SK-N-SH treated with all-trans-retinoic acid at 6 μM for 48 hours (cell line): Measurements from ENCODE around the gene BAIAP2L1.

ENCODE experiments used
- ATAC-seq: fragments of 200-7000 bp; cut with Tn5 transposase; 3 replicates; pipeline ENCODE4 v1.9.1; 2020; ENCODE audit warnings: mild to moderate bottlenecking, moderate library complexity
- ARNTL ChIP-seq: fragments of 450-650 bp; formaldehyde crosslinking; IDR thresholded peaks from 2 replicates; pipeline ENCODE4 v1.5.0; 2020; ENCODE audit warnings: low read depth, mild to moderate bottlenecking, moderate library complexity, borderline replicate concordance
- BACH2 ChIP-seq: fragments of 250-450 bp; sonication (Bioruptor Pico); IDR thresholded peaks from 2 replicates; pipeline ENCODE4 v1.9.0; 2021; ENCODE audit warnings: mild to moderate bottlenecking, borderline replicate concordance
- CREB5 ChIP-seq: fragments of 250-450 bp; sonication (Bioruptor Pico); IDR thresholded peaks from 2 replicates; pipeline ENCODE4 v1.5.1; 2020; ENCODE audit warnings: low read depth, mild to moderate bottlenecking, moderate library complexity
- CSDC2 ChIP-seq: fragments of 250-450 bp; sonication (Bioruptor Pico); IDR thresholded peaks from 2 replicates; pipeline ENCODE4 v1.5.0; 2020; ENCODE audit warnings: mild to moderate bottlenecking, moderate library complexity
- GLIS3 ChIP-seq: fragments of 250-450 bp; sonication (Bioruptor Pico); IDR thresholded peaks from 2 replicates; pipeline ENCODE4 v1.5.0; 2020; ENCODE audit warnings: mild to moderate bottlenecking, moderate library complexity
- OSR1 ChIP-seq: fragments of 250-450 bp; sonication (Bioruptor Pico); IDR thresholded peaks from 2 replicates; pipeline ENCODE4 v1.8.0; 2022; ENCODE audit warnings: moderate library complexity, mild to moderate bottlenecking, inconsistent platforms
- PATZ1 ChIP-seq: fragments of 250-450 bp; sonication (Bioruptor Pico); IDR thresholded peaks from 2 replicates; pipeline ENCODE4 v1.8.0; 2020; ENCODE audit warnings: mild to moderate bottlenecking, moderate library complexity, borderline replicate concordance
- POU6F1 ChIP-seq: fragments of 250-450 bp; sonication (Bioruptor Pico); IDR thresholded peaks from 2 replicates; pipeline ENCODE4 v1.8.0; 2021; ENCODE audit warnings: low read depth, mild to moderate bottlenecking, moderate library complexity, borderline replicate concordance
- PPARA ChIP-seq: fragments of 250-450 bp; sonication (Bioruptor Pico); IDR thresholded peaks from 2 replicates; pipeline ENCODE4 v1.5.0; 2020; ENCODE audit warnings: mild to moderate bottlenecking, borderline replicate concordance
- RARB ChIP-seq: fragments of 250-450 bp; sonication (Bioruptor Pico); IDR thresholded peaks from 2 replicates; pipeline ENCODE4 v1.8.0; 2021; ENCODE audit warnings: mild to moderate bottlenecking, moderate library complexity
- TCF4 ChIP-seq: fragments of 250-450 bp; sonication (Bioruptor Pico); IDR thresholded peaks from 2 replicates; pipeline ENCODE4 v1.8.0; 2021; ENCODE audit warnings: mild to moderate bottlenecking, moderate library complexity, borderline replicate concordance
- TOX ChIP-seq: fragments of 250-450 bp; sonication (Bioruptor Pico); IDR thresholded peaks from 2 replicates; pipeline ENCODE4 v1.8.0; 2021; ENCODE audit warnings: mild to moderate bottlenecking, moderate library complexity, borderline replicate concordance
- TSHZ2 ChIP-seq: fragments of 250-450 bp; sonication (Bioruptor Pico); IDR thresholded peaks from 2 replicates; pipeline ENCODE4 v1.5.0; 2020; ENCODE audit warnings: mild to moderate bottlenecking, moderate library complexity
- ZC3H10 ChIP-seq: fragments of 250-450 bp; sonication (Bioruptor Pico); IDR thresholded peaks from 2 replicates; pipeline ENCODE4 v1.5.1; 2021; ENCODE audit warnings: mild to moderate bottlenecking, moderate library complexity
- ZFP3 ChIP-seq: fragments of 250-450 bp; sonication (Bioruptor Pico); IDR thresholded peaks from 2 replicates; pipeline ENCODE4 v1.5.0; 2020; ENCODE audit warnings: mild to moderate bottlenecking, moderate library complexity
- ZFP30 ChIP-seq: fragments of 450-650 bp; formaldehyde crosslinking; IDR thresholded peaks from 2 replicates; pipeline ENCODE4 v1.5.0; 2022; ENCODE audit warnings: mild to moderate bottlenecking, moderate library complexity
- ZNF565 ChIP-seq: fragments of 450-650 bp; formaldehyde crosslinking; conservative IDR thresholded peaks from 2 replicates; pipeline ENCODE4 v1.5.0; 2020; ENCODE audit warnings: low read depth, mild to moderate bottlenecking, moderate library complexity
- ZNF8 ChIP-seq: fragments of 450-650 bp; formaldehyde crosslinking; IDR thresholded peaks from 2 replicates; pipeline ENCODE4 v1.5.0; 2020; ENCODE audit warnings: mild to moderate bottlenecking, moderate library complexity

BAIAP2L1 gene

GRCh38 chr7:98265841-98266271, 135.0 kb downstream of the BAIAP2L1 start:
- peak; percentile 54 for ATAC-seq
- no peak for TF ChIP-seq ZFP30
- TF ChIP-seq ZC3H10 (CRISPR knock-in tag), result no peak
- TF ChIP-seq ZNF565 (CRISPR knock-in tag), result no peak
- no peak for TF ChIP-seq CSDC2
- no peak for TF ChIP-seq RARB (CRISPR knock-in tag)
- no peak for TF ChIP-seq GLIS3 (CRISPR knock-in tag)
- TF ChIP-seq ZNF8 (CRISPR knock-in tag), result no peak
- TF ChIP-seq PPARA, result no peak
- TF ChIP-seq CREB5 (CRISPR knock-in tag), result no peak
- no peak for TF ChIP-seq POU6F1 (CRISPR knock-in tag)
- TF ChIP-seq OSR1 (CRISPR knock-in tag), result no peak

- ATAC-seq, result no peak
- no peak for TF ChIP-seq TOX (CRISPR knock-in tag)
- TF ChIP-seq POU6F1 (CRISPR knock-in tag), result no peak
Observed at GRCh38 chr7:98257701-98258100, 143.2 kb downstream of the BAIAP2L1 start.

- TF ChIP-seq ZC3H10 (CRISPR knock-in tag) (no peak), TCF4 (CRISPR knock-in tag) (no peak), ZNF565 (CRISPR knock-in tag) (no peak), GLIS3 (CRISPR knock-in tag) (no peak), TSHZ2 (CRISPR knock-in tag) (no peak), OSR1 (CRISPR knock-in tag) (no peak), ARNTL (CRISPR knock-in tag) (no peak), CREB5 (CRISPR knock-in tag) (no peak), PATZ1 (no peak), TOX (CRISPR knock-in tag) (no peak), BACH2 (CRISPR knock-in tag) (no peak), ZFP3 (no peak), CSDC2 (no peak), POU6F1 (CRISPR knock-in tag) (no peak)
- no peak for ATAC-seq
Observed at GRCh38 chr7:98256431-98256830, 144.5 kb downstream of the BAIAP2L1 start.
